ENCODE measurements around the gene FARSA.
A peak's percentile ranks its signal among the peaks of the same experiment; 100 is the strongest.
"Not testable (repeated sequence)": the region's sequence is repeated elsewhere in the genome, so short reads cannot be mapped to it uniquely, and the experiment has no call there.

FARSA gene

DNA sequence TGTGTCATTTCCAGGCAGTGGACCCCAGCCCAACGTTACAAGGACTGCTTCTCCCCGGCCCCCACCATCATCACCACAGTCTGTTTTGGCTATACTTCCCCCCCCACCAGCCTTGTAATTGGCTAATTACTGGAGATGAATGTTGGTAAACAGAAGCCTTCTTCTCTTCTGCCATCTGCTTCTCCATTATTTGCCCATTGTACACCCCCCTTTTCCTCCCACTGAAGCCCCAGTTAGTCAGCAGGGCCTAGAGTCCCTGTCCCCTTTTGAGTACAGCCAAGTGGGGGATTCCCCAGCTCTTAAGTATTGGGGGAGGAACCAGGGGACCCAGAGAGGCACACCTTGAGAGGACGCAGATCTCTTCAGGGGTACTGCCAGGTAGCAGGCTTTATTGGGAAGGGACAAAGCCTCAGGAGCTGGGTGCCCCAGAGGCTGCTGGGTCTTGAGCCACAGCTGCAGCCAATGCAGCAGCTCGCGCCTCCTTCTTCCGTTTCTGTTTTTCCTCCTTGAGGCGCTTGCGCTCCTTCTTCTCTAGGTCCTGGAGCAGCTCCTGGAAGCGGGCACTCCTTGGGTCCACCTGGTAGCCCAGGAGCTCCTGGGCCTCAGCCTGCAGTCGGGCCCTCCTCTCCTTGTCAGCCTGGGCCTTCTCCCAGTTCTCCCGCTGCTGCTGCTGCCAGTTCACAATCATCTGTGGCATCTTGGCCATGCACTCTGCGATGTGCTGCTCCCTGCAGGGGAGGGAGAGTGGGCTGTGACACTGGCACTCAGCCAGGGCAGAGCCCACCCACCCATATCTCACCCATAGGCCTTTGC, 20.5 kb upstream of the FARSA start:
- peak; percentile 54 for DNase-seq

DNA sequence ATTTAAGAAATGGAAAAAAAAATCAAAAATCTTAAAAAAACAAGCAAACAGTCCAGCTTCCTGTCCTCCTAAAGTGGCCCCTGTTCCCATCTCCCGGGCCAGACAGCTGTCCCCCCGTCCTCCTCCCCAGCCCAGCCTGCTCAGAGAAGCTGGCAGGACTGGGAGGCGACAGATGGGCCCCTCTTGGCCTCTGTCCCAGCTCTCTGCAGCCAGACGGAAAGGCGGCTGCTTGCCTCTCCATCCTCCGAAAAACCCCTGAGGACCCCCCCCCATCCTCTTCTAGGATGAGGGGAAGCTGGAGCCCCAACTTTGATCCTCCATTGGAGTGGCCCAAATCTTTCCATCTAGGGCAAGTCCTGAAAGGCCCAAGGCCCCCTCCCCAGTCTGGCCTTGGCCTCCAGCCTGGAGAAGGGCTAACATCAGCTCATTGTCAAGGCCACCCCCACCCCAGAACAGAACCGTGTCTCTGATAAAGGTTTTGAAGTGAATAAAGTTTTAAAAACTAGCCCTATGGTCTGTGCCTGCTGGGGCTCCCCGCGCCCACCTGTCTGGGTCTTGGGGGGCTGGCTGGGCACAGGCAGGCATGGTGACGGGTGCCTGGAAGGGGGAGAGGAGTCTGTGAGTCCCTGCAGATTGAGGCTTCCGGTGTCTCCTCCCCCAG, 19.8 kb upstream of the FARSA start:
- DNase-seq: no peak

GRCh38 chr19:12952488-12953137, 19.1 kb upstream of the FARSA start:
- peak; percentile 46 for DNase-seq

- DNase-seq: not testable (repeated sequence)
Measured at GRCh38 chr19:12952050-12952449, 18.5 kb upstream of the FARSA start.

GRCh38 chr19:12949363-12950283, 16.1 kb upstream of the FARSA start:
- DNase-seq: no peak

GRCh38 chr19:12948612-12949362, 15.3 kb upstream of the FARSA start:
- DNase-seq: no peak

- DNase-seq: no peak
Measured at GRCh38 chr19:12947702-12948611, 14.4 kb upstream of the FARSA start.

DNA sequence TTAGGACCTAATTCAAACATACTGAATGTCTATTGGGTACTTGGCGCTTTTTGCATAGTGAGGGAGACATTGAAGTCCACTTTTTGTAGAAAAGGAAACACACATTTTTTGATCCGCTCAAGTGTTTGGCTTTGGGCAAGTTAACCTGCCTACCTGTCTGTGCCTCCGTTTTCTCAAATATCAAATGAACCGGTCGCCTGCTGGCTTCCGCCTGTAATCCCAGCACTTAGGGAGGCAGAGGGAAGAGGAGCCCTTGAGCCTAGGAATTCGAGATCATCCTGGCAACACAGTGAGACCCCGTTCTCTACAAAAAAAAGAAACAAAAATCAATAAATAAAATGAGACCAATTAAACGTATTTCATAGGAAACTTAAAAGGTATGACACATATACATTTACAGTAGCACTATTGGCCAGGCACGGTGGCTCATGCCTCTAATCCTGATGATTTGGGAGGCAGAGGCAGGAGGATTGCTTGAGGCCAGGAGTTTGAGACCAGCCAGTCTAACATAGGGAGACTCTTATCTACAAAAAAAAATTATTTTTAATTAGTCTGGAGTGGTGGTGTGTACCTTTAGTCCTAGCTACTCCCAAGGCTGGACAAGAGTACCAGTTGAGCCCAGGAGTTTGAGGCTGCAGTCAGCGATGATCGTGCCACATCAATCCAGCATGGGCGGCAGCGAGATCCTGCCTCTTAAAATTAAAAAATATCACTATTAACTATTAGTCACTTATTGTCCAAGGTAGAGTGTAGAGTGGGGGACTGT, 13.4 kb upstream of the FARSA start:
- DNase-seq: no peak

- peak; percentile 93 for DNase-seq
Measured at GRCh38 chr19:12946092-12946721, 12.7 kb upstream of the FARSA start.

DNA sequence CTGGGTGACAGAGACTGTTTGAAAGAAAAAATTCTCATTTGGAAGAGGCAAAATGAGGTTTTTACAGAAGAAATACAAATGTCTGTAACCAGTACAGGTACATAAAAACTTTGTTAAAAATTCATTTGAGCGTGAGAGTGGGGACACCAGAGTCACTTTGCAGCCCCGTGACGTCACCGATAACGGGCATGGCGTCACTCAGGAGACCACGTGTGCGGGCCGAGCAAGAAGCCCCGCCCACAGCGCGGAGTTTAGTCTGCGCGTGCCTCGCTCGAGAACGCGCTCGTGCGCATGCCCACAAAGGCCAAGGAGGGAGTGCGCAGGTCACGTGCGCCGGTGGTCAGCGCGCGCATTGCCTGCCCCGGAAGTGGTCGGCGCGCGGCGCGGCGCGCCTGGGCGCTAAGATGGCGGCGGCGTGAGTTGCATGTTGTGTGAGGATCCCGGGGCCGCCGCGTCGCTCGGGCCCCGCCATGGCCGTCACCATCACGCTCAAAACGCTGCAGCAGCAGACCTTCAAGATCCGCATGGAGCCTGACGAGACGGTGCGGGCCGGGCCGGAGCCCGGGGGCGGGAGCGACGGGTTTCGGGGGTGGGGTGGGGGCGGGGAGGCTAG, 12.1 kb upstream of the FARSA start, which contains the start of gene RAD23A:
RAD23A (plus strand) TSS at position 384 of the 613 bp plus-strand sequence; CDS start at position 471, 87 bp downstream.
- peak; percentile 98 for DNase-seq

- DNase-seq: no peak
Measured at GRCh38 chr19:12944104-12944674, 10.7 kb upstream of the FARSA start.

DNA sequence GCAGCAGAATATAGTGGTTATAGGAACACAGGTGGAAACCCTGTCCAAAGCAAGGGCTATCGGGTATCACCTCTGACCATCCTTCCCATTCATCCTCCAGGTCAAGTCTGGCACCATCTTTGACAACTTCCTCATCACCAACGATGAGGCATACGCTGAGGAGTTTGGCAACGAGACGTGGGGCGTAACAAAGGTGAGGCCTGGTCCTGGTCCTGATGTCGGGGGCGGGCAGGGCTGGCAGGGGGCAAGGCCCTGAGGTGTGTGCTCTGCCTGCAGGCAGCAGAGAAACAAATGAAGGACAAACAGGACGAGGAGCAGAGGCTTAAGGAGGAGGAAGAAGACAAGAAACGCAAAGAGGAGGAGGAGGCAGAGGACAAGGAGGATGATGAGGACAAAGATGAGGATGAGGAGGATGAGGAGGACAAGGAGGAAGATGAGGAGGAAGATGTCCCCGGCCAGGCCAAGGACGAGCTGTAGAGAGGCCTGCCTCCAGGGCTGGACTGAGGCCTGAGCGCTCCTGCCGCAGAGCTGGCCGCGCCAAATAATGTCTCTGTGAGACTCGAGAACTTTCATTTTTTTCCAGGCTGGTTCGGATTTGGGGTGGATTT, 10.0 kb upstream of the FARSA start:
- DNase-seq: no peak

GRCh38 chr19:12940897-12941296, 7.4 kb upstream of the FARSA start:
- no peak for DNase-seq

GRCh38 chr19:12939975-12940423, 6.5 kb upstream of the FARSA start:
- DNase-seq: no peak

DNA sequence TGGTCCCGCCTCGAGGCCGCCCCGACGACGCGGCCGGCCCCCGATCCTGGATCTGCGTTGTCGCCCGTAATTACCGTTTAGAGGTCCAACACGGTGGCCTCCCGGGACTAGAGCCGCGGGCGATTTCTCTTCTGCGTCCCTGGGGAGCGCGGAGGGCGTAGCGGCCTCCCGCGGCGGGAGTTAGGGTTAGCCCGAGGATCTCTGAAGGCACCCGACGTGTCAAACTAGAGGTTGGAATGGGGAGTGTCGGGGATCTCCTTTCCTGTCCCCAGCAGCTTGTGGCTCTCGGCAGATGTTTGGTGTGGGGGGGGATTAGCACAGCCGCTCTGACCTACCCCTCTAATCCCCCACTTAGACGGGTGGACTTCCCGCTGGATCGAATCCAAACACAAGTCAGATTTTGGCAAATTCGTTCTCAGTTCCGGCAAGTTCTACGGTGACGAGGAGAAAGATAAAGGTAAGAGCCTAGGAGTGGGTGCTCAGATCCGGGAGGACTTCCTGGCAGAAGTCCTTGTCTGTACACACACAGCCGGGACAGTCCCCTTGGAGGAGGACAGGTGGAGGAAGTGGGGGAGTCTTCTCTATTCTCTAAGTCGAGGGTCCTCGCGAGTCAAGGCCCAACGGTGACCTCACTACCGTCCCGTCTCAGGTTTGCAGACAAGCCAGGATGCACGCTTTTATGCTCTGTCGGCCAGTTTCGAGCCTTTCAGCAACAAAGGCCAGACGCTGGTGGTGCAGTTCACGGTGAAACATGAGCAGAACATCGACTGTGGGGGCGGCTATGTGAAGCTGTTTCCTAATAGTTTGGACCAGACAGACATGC, 5.5 kb upstream of the FARSA start:
- no peak for DNase-seq

DNA sequence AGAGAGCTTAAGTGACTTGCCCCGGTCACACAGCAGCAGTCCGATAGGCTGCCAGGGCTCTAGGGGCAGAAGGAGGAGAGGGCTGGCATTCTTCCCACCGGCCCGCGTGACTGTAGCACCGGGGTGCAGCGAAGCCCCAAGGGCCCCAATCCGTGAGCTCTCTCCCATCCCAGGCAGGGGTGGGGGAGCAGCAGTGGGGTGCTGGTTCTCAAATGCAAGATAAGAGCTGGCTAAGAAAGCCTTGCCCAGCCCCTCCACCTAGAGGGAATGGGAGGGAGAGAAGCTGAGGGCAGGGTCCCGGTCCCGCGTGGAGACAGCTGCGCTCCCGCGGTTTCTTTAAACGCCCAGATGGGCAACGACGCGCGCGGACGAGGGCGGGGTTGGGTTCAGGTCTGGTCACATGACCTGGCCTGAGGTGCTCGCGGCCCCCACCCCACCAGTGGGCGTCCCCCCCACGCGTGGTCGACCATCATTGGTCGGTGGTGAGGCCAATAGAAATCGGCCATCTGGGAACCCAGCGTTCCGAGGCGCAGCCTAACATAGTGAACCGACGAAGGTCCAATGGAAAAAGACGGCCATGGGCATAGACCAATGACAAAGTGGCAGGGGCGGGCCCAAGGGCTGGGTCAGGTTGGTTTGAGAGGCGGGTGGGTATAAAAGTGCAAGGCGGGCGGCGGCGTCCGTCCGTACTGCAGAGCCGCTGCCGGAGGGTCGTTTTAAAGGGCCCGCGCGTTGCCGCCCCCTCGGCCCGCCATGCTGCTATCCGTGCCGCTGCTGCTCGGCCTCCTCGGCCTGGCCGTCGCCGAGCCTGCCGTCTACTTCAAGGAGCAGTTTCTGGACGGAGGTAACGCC, 4.6 kb upstream of the FARSA start, which contains the start of gene CALR:
CALR (plus strand) TSS at position 683 of the 852 bp plus-strand sequence; CDS start at position 754, 71 bp downstream.
- peak; percentile 99 for DNase-seq

All from islet precursor cell (in vitro differentiated cells).